NCI-H524 (cell line): ENCODE data around the gene SPPL2B.
"Not testable (repeated sequence)": the region's sequence is repeated elsewhere in the genome, so short reads cannot be mapped to it uniquely, and the experiment has no call there.

Experiments
- DNase-seq, 2 experiments: peaks; one replicate each; lab custom pipeline; 2025; lab: John Stamatoyannopoulos, UW

Gene SPPL2B

GRCh38 chr19:2337329-2337707 lies 8.8 kb downstream of the SPPL2B start:
- peak in 1 of 2 experiments; percentile 23 for DNase-seq

- no peak for DNase-seq
Measured at GRCh38 chr19:2338055-2338615, 9.7 kb downstream of the SPPL2B start.

- no peak for DNase-seq
Measured at GRCh38 chr19:2338751-2339643, 10.5 kb downstream of the SPPL2B start.

- no peak for DNase-seq
Measured at GRCh38 chr19:2339644-2340310, 11.3 kb downstream of the SPPL2B start.

GRCh38 chr19:2340496-2341243 lies 12.2 kb downstream of the SPPL2B start:
- DNase-seq: no peak

- DNase-seq: no peak
Measured at GRCh38 chr19:2341244-2341751, 12.8 kb downstream of the SPPL2B start.

- no peak for DNase-seq
Measured at GRCh38 chr19:2341982-2342381, 13.5 kb downstream of the SPPL2B start.

GRCh38 chr19:2342656-2343288 lies 14.3 kb downstream of the SPPL2B start:
- no peak for DNase-seq

- no peak for DNase-seq
Measured at GRCh38 chr19:2343289-2343982, 15.0 kb downstream of the SPPL2B start.

- DNase-seq: no peak
Measured at GRCh38 chr19:2344381-2344870, 15.9 kb downstream of the SPPL2B start.

GRCh38 chr19:2345076-2345475 lies 16.6 kb downstream of the SPPL2B start:
- no peak for DNase-seq

GRCh38 chr19:2345794-2346663 lies 17.5 kb downstream of the SPPL2B start:
- DNase-seq: no peak

- DNase-seq: not testable (repeated sequence)
Measured at GRCh38 chr19:2349818-2350217, 21.3 kb downstream of the SPPL2B start.

GRCh38 chr19:2350656-2351055 lies 22.2 kb downstream of the SPPL2B start:
- no peak for DNase-seq

- DNase-seq: no peak
Measured at GRCh38 chr19:2351591-2351990, 23.1 kb downstream of the SPPL2B start.

- no peak for DNase-seq
Measured at GRCh38 chr19:2352121-2352520, 23.6 kb downstream of the SPPL2B start.

- DNase-seq: no peak
Measured at GRCh38 chr19:2353159-2353886, 24.8 kb downstream of the SPPL2B start.

- no peak for DNase-seq
Measured at GRCh38 chr19:2353887-2354592, 25.6 kb downstream of the SPPL2B start.
